ENCODE results near the gene SV2B. TPM values are rescaled to one million over a fixed set of nuclear protein-coding genes. Genes with fewer than 3 reads are reported as not detected.

SV2B gene
- total and polyA plus RNA-seq, 2 donors (not counting 3 experiments of a cell fraction or from before 2014, with no cell fraction given): not detected

DNA sequence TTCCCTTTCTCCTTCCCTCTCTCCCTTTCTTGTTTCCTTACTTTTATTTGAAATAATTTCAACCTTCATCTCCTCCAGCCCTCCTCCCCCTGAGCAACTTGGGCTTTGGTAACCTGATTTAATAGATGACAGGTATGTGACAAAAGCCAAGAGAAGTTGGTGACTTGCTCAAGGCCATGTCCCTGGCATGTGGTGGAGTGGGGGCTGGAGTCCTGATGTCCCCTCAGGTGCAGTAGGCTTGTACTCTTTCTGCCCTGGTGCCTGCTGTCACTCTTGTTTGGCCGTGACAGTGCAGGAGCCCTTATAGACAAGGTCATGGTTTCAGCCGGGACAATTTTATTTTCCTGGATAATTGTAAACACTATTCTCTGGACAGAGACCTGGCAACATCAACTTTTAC lies 152.7 kb downstream of the SV2B start:
- Histone ChIP-seq H3K9me1 (replicated peaks; ENCODE audit: control insufficient read depth, extremely low read depth, insufficient read depth, low read length) (no peaks in the 10 kb centered on the region), H3K4me2 (ENCODE audit: insufficient read depth, low read length) (no peak overlapping the region), H2AFZ (ENCODE audit: low read depth, low read length) (no peak overlapping the region), H3K27me3 (ENCODE audit: control insufficient read depth in 2 of 2, insufficient read depth in 2 of 2, low read length in 2 of 2) (no peaks in the 10 kb centered on the region), H3K4me3 (replicated peaks in 1 of 3; ENCODE audit: insufficient read depth in 1 of 3, low read depth in 1 of 3, low read length in 3 of 3) (no peak overlapping the region), H3K27ac (ENCODE audit: insufficient read depth, low read depth, low read length) (no peak overlapping the region), H3K9me3 (replicated peaks; ENCODE audit: control insufficient read depth, insufficient read depth, low read length) (no peaks in the 10 kb centered on the region), H3K36me3 (ENCODE audit: control insufficient read depth in 2 of 2, extremely low read depth in 1 of 2, insufficient read depth in 2 of 2, low read length in 2 of 2) (no peaks in the 10 kb centered on the region), H3K4me1 (ENCODE audit: control insufficient read depth, extremely low read depth, insufficient read depth, low read length) (no peaks in the 10 kb centered on the region), H3K9ac (replicated peaks; ENCODE audit: extremely low read depth, insufficient read depth, low read length) (no peak overlapping the region), H4K20me1 (replicated peaks; ENCODE audit: control insufficient read depth, extremely low read depth, insufficient read depth, low read length) (no peaks in the 10 kb centered on the region), H3K79me2 (ENCODE audit: control insufficient read depth, insufficient read depth, low read length) (no peaks in the 10 kb centered on the region)
- FAIRE-seq: no peak
- BruUV-seq (replicated peaks): no TSS peak
- TF ChIP-seq POLR2A (IDR thresholded peaks at IDR 0.05; ENCODE audit: low read depth, low read length) (no peak), JUN (IDR thresholded peaks at IDR 0.05; ENCODE audit: borderline replicate concordance, insufficient read depth, insufficient read length, low read depth) (no peak), GATA2 (IDR thresholded peaks at IDR 0.05; ENCODE audit: insufficient read depth, insufficient read length, low read depth, low read length) (no peak), MYC (IDR thresholded peaks at IDR 0.05; ENCODE audit: low read depth, low read length) (no peak), EZH2 (IDR thresholded peaks at IDR 0.05; ENCODE audit: borderline replicate concordance, low read depth, low read length, severe bottlenecking) (no peak)
- TF ChIP-seq, protein P1, sequence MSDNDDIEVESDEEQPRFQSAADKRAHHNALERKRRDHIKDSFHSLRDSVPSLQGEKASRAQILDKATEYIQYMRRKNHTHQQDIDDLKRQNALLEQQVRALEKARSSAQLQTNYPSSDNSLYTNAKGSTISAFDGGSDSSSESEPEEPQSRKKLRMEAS (IDR thresholded peaks at IDR 0.05; ENCODE audit: insufficient read depth, insufficient read length): no peak
- TF ChIP-seq, protein P2, sequence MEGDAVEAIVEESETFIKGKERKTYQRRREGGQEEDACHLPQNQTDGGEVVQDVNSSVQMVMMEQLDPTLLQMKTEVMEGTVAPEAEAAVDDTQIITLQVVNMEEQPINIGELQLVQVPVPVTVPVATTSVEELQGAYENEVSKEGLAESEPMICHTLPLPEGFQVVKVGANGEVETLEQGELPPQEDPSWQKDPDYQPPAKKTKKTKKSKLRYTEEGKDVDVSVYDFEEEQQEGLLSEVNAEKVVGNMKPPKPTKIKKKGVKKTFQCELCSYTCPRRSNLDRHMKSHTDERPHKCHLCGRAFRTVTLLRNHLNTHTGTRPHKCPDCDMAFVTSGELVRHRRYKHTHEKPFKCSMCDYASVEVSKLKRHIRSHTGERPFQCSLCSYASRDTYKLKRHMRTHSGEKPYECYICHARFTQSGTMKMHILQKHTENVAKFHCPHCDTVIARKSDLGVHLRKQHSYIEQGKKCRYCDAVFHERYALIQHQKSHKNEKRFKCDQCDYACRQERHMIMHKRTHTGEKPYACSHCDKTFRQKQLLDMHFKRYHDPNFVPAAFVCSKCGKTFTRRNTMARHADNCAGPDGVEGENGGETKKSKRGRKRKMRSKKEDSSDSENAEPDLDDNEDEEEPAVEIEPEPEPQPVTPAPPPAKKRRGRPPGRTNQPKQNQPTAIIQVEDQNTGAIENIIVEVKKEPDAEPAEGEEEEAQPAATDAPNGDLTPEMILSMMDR (IDR thresholded peaks at IDR 0.05; ENCODE audit: extremely low read depth in 1 of 2, insufficient read depth in 1 of 2, low read depth in 1 of 2, low read length in 2 of 2): no peak
- dilution Hi-C loops (cut with MboI; ENCODE audit: extremely low pct_ligation_motif_present, low sequenced_read_pairs) (no loop called here), intact Hi-C loops (cut with micrococcal nuclease) (no loop called here)
- POLR2A ChIA-PET: no interaction called here
- CTCF ChIA-PET: interaction anchor here (2.1 kb wide), 1 partner anchor 19 kb away, joined by 11 read pairs; no protein-coding TSS in a partner anchor
- no peak for DNase-seq (ENCODE audit: low read depth, low spot score)
